ENCODE results near the gene GPR132.
"Not testable (repeated sequence)": the region's sequence is repeated elsewhere in the genome, so short reads cannot be mapped to it uniquely, and the experiment has no call there.

The GPR132 gene

DNA sequence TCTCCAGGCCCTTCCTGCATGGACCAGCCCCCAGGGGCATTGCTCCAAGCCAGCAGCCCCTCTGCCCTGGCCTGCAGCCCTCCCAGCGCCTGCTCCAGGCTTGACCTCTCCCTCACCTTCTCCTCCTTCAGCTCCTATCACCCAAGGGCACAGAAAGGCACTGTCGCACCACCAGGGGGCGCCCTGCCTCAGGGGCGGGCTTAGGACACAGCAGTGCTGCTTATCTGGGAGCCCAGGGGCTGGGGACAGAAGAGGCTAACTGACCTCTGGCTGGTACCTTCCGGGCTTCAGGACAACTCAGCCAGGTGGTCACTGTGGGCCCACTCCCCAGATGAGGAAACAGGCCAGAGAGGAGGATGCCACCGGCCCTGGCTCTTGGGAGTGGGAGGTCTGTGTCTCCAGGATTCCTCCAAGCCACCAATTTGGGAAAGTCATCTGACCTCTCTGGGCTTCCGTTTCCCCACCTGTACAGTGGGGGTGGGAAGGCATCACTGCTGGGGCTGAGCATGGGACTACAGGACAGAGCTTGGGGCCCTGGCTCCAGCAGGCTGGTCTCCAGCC, 25.3 kb upstream of the GPR132 start:
- DNase-seq, result peak; percentile 99

DNA sequence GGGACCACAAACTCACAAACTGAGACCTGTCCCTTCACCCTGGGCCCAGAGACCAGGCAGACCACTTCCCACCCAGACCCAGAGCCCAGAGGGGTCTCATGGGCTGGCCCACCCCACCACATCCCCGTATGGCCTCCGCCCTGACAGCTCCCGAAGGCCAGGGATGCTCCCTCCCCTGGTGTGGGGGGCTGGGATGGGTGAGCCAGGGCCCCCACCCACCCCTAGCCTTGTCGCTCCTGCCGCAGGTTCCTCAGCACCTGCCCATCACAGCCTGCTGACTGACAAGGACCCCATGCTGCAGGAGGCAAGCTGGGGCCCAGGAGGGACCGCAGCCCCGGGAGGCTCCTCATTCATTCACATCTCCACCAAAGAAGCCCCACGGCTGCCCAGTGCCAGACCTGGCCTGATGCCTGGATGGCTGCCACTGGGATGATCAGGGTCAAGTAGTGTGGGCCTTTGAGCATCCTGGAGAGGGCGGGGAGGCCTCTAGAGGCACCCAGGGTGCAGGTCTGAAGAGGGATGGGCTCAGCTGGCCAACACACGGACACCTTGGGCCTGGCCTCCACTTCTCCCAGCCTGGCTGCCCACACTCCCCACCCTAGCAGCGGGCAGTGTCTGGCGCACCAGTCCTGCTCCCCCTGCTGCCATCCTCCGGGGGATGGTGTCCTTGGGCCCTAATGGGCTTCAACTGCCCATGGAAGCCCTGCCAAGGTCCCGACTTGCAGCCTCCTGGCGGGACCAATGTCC, 24.7 kb upstream of the GPR132 start:
- peak; percentile 54 for DNase-seq

DNA sequence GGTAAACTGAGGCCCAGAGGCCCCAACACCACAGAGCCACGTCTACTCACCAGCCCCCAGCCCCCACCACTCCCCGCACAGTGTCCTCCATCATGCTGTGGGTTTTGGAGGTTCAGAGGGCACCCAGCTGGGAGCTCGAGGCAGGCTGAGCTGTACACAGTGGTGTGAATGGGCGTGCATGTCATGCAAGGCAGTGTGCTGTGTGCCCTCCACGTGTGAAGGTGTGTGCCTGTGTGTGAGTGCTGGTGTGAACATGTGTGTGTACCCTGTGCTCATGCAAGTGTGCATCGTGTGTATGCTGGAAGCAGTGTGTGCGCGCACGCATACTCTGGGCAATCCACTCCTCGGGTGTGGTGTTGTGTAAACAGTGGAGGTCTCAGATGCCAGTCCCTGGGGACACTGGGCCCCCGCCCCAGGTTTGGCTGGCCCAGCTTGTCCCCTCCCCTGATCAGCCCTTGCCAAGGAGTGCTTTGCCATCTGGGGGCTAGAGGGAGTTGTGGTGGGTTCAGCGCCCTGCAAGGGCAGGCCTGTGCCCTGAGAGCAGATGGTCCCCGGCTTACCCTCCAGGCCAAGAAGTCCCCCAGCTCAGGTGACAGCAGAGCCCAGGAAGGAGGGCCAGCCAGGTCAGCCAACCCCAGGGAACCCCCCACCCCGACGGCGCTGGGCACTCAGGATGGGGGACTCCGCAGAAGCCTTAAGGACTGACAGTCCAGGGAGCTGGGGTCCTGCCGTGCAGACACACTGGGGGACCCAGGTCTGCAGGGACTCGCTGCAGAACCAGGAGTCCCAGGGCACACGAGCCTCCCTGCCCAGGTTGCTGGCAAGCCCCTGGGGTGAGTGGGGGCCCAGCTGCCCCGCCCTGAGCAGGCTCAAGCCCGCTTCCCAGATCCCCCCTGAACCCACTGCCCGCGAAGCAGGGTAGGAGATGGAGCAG, 23.8 kb upstream of the GPR132 start:
- DNase-seq, result peak; percentile 55

DNA sequence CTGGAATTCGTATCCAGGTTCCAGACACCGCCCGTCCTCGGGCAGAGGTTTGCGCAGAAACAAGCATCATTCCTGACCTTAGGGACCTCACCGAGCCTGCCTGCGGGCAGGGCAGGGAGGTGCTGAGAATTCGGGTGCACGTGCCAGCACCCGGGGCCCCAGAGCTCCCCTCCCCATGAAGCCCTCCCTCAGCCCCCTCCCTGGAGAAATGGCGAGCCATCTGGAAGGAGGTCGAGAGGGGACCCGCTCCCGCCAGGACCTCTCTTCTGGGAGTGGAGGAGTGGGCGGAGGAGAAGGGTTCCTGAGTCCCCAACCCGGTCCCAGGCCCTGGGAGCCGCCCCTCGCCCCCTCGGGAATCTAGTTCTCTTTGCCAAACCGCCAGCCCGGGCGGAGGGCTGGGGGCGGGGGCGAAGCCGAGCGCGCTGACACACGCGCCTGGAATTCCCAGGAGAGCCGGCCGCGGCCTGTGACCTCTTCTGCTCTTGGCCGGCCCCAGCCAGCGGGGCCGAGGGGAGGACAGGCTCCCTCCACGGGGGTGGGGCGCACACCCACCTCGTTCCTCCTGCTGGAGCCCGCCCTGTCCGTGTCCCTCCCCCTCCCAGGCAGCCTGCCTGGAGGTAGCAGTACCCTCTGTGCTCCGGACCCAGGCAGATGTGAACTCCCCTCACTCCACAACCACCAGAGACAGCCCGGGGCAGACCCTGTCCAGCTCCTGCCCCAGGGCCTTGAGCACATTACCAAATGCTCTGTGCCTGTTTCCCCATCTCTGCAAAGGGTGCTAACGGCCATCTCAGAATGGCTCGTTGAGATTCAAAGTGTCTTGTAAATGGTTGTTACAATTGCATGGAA, 23.0 kb upstream of the GPR132 start:
- DNase-seq, result peak; percentile 53

DNA sequence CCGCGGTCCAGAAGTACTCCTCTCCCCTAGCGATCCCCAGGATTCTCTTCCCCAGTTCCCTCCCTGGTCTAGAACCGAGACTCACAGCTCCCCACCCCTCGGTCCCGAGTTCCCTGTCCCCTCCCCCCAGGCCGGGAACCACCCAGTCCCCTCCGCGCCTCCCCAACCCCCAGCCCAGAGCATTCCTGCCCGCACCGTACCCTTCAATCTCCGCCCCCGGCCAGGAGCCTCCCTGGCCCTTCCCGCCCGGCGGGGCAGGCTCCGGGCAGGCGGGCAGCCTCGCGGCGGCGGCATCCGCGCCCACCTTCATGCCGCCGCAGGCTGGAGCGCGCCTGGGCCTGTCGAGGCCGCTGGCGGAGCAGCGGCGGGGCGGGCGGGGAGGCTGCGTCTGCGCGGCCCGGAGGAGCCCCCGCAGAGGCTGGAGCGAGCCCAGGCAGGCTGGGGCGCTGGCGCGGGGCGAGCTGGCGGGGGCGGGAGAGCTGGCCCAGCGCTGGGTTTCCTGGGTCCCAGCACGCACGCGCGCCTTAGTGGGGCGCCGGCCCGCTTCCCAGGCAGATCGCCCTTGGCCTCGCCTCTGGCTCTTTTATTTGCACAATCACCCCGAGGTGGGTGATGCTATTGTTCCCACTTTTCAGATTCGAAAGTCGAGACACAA, 22.2 kb upstream of the GPR132 start:
- peak; percentile 65 for DNase-seq

DNA sequence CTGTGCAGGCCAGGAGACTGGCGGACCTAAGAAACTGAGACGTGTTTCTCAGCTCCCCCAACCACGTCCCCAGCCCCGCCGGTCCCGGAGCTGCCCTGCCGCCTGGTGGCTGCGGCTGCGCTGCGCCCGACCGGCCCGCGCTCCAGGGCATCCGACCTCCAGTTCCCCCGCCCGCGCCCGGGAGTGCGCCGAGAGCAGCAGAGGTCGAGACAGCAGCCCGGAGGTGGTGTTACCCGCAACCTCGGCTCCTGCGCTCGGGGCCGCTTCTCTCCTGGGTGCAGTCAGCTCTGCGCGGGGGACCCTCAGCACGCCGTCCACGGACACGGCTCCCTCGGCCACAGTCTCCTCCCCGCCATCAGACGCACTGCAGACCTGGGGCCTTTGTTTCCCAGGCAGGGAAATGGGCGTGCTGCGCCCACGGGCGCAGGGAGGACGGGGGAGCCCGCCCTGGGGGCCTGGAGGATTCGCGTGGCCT, 21.6 kb upstream of the GPR132 start:
- peak; percentile 95 for DNase-seq

DNA sequence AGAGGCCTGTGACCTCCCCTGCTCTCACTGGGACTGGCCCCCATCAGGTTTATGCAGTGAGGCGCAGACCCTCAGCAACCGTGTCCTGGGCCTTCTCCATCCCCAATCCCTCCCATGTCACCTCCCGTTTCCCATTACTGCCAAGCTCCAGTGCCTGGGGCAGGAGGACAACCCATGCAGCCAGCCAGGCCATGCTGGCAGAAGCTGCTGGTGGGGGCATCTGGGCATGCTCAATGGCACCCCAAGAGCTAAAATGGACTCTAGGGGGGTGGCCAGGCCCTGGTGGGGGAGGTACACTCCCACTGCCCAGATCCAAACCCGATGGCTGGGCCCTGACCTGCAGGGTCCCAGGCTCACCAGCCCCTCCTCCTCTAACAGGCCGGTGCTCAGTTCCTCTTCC, 20.5 kb upstream of the GPR132 start:
- DNase-seq, result peak; percentile 50

DNA sequence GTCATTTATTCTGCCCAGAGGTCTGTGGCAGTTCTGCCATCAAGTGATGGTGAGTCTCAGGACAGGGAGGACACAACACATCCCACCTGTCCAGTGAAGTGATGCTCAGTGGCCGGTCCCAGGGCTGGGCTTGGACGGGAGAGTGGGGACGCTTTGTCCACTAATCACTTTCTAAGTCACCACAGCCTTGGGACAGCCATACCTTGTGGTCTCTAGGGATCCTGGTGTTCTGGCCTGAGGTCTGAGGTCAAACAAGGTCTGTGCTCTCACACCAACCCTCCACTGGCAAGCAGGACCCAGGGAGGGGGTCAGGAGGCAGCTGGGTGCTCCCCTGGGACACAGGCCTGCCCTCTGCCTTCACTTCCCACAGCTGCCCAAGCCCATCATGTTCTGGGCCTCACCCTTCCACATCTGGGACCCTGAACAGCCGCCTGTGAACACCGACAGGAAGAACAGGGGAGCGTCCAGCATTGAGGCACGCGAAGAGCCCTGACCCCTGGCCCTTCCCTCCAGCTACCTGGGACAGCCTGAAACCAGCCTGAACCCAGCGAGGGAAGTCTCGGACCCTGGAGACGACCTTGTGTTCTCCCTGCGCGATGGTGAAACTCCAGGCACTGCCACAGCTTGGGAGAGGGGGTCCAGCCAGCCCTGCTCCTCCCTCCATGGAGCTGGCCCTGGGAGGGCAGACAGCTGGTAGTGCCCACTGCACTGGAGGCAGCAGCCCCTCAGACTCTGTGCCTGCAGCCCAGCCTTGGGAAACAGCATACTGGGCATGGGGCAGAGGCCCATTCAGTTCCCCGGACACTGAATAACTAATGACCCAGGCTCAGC, 19.7 kb upstream of the GPR132 start:
- no peak for DNase-seq

DNA sequence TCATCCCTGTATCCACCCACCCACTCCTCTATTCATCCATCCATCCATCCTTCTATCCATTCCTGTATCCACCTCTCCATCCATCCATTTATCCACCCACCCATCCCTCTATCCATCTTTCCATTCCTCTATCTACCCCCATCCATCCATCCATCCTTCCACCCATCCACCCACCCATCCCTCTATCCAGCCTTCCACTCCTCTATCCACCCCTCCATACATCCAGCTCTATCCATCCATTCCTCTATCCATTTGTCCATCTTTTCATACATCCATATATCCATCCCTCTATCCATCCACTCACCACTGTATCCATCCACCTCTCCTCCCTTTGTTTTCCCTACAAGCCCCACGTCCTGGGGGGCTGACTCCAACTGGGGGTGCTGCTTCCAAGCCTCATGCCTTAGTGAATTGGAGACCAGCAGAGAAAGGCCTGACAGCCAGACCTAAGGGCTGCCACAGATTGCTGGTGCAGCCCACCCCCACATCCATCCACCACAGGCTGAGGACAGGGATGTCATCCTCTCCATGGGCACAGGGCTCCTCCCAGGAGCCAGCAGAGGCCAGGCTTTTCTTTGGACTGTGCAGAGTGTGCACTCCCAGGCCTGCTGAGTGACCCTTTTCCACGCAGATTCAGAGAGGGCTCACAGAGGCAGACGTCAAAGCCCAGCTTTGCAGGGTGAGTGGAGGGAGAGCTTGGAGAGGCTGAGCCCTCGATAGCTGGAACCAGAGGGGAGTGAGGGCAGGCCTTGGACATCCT, 18.9 kb upstream of the GPR132 start:
- peak; percentile 17 for DNase-seq

DNA sequence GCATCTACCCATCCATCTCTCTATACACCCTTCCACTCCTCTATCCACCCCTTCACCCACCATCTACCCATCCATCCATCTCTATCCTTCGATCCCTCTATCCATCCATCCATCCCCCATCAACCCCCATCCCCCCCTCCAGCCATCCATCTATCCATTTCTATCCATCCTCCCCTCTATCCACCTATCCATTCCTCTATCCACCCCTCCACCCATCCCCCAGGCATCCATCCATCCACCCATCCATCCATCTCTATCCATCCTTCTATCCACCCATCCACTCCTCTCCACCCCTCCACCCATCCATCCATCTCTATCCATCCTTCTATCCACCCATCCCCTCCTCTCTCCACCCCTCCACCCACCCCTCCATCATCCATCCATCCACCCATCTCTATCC, 17.5 kb upstream of the GPR132 start:
- no peak for DNase-seq

DNA sequence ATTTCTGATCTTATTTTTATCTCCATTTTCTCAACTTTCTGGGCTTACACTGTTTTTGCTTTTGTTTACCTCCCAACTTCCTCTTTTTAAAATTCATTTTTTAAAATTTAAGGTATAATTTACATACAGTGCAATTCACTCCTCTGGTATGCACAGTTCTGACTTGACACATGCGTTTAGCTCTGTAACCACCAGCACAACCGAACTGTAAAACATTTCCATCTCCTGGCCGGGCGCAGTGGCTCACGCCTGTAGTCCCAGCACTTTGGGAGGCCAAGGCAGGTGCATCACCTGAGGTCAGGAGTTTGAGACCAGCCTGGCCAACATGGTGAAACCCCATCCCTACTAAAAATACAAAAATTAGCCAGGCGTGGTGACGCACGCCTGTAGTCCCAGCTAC, 16.2 kb upstream of the GPR132 start:
- not testable (repeated sequence) for DNase-seq

DNA sequence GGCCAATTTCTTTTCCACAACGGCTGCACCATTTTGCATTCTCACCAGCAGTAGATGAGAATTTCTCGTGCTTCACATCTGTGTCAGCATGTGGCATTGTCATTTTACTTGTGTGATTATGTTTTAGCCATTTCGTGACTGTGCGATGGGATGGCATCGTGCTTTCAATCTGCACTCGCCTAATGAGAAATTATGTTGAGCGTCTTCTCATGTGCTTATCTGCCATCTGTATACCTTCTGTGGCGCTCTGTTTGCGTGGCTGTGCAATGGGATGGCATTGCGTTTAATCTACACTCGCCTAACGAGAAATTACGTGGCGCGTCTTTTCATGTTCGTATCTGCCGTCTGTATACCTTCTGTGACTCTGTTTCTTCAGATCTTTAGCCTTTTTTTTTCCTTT, 14.9 kb upstream of the GPR132 start:
- no peak for DNase-seq

DNA sequence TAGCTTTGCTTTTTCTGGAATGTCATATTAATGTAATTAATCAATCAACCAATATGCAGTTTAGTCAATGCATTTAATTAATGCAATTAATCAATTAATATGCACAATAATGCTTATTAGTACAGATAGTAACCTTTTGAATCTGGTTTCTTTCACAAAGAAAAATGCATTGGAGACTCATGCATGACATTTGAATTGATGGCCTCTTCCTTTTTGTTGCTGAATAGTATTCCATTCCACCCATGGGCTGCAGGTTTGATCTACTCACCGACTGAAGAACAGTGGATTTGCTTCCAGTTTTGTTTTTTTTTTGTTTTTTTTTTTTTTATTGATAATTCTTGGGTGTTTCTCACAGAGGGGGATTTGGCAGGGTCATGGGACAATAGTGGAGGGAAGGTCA, 13.1 kb upstream of the GPR132 start:
- no peak for DNase-seq

DNA sequence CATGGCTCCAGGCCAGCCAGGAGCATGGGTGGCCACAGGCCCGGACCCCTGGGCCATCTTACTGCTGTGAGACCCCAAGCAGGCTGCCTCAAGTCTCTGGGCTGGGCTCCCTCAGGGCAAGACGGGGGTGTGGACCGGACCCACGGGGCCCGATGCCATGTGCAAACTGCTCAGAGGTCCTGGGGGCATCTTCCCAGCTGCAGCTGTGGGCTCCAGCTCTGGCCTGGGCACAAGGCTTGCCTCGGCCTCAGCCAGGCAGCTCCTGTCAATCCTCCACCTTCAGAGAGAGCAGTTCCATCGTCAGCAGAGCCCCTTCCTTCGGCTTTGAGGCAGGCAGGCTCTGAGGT, 12.4 kb upstream of the GPR132 start:
- DNase-seq, result no peak

DNA sequence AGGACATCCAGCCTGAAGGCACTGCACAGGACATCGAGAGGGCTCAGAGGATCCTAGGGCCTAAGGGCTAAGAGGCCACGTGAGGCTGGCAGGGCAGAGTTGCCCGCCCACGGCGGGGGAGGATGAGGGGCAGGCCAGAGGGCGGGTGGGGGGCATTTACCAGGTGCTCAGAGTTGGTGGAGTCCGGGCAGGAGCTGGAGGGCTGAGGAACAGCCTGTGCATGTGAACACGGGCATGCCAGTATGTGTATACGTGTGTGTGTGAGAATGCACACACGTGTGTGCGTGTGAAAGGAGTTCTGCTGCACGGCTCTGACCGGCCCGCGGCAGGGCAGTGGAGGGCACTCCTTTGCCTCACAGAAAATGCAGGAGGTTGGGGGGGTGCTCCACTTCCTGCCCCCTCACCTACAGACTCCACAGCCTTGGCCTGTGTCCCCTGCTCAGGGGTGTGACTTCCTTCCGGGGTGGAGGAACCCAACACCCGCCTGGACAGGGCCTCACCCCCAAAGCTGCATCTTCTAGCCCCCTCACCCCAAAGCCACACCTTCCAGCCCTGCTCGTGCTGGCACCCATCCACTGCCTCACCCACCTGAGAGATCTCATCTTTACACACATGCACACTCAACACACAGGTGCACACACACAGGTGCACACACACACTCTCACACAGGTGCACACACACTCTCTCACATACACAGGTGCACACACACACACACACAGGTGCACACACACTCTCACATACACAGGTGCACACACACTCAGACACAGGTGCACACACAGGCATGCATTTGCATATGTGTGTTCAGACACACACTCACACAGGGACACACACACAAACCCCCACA, 11.8 kb upstream of the GPR132 start:
- no peak for DNase-seq

DNA sequence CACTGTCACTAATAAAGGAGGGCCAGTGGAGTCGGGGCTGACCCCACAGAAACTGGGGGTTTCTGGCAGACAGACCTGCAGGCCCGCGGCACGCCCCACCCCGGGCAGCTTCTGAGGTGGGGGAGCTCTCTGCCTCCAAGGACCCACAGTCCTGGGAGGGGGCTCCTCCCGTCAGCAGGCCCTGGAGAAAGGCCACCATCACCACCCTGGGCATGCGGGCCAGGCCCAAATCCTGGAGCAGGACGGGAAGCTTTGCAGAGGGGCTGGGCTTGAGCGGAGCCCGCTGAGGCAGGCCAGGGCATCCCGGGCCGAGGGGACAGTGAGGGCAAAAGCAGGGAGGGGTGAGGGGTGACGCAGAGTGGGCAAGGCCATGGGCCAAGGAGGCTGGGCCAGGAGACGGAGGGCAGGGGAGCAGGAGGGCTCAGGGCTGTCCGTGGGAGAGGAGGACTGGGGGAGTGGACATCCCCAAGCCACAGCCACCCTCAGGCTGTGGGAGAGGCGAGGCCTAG, 11.1 kb upstream of the GPR132 start:
- no peak for DNase-seq

DNA sequence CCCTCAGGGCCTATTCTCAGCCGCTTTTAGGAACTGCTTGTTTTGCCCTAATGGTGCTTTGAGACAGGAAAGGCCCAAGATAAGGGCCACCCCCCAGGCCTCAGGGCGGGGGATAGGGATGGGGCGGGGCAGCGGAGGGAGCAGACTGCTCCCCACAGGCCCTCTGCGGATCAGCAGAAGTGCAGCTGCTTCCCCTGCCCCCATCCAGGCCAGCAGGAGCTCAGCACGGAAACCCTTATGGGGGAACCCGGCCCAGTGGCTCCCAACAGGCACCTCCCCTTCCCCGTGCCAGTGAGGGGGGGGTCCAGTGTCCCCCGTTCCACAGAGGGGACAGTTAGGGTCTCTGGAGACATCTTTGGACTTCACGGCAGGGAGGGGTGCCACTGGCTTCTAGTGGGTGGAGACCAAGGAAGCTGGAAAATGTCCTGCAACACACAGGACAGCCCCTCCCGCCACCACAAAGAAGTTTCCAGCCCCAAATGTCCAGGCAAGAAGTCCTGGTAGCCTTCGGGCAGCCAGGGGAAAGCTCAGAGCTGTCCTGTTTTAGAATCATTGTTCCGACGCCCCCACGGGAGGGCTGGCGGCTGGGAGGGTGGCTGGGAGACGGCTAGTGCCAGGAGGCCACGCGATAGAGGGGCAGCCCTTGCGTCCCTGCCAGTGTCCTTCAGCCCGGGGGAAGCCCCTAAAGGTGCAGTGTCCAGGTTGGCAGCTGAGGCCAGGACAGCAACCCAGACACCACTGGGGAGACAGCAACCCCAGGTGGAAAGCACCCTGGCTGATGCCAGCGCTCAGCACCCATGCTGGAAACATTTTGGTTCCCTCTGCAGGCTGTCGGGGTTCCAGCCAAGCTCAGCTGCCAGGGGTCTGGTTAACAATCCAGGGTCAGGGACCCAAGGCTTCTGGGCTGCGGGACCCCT, 10.4 kb upstream of the GPR132 start:
- DNase-seq, result peak; percentile 68

DNA sequence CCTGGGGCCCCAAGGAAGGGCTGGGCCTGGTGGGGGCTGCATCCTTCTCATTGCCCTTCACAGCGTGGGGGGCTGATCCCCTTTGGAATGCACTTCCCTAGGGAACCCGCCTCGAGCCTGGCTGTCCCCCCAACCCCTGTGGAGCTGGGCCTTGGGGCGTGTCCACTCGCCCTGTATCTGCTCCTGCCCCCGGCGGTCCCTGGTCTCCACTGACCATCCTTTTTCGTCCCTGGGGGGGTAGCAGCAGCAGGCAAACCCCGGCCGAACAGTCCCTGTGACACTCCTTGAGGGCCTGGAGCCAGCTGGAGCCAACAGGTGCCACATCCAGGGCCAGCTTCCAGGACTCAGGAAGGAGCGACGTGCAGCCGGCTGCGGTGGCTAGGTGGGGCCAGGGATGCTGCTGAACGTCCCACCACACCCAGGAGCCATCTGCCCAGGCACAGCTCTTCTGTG, 9.4 kb upstream of the GPR132 start:
- peak; percentile 55 for DNase-seq

Data from activated CD8-positive, alpha-beta memory T cell treated with anti-CD3 and anti-CD28 coated beads, Interleukin-2, amount 50 U/mL, for 48 hours (primary cell).